ENCODE data around the gene LPAR2. TPM values are rescaled to one million over a fixed set of nuclear protein-coding genes. Genes with fewer than 3 reads are reported as not detected.

The LPAR2 gene
- polyA plus RNA-seq, 1 experiment, result 2.2 TPM

GRCh38 chr19:19649155-19649554 lies 21.1 kb upstream of the LPAR2 start:
- no peak for DNase-seq (ENCODE audit: low read depth, low spot score)
- POLR2A ChIA-PET, result no interaction called here
- no peaks in the 10 kb centered on the region for H3K9me3 ChIP-seq (ENCODE audit: control insufficient read depth, insufficient read depth, low read length)
- no peak for TF ChIP-seq CTCF (IDR thresholded peaks at IDR 0.05; ENCODE audit: low read depth, low read length)
- CTCF ChIA-PET, result interaction anchor here (0.8 to 2.0 kb wide), 2 partner anchors 97 to 117 kb away, joined by 3 to 12 read pairs; no protein-coding TSS in a partner anchor
- no peak overlapping the region for H3K4me3 ChIP-seq (ENCODE audit: low read depth, low read length)
- no peak overlapping the region for H3K27ac ChIP-seq (ENCODE audit: low read depth, low read length)
- no peaks in the 10 kb centered on the region for H3K27me3 ChIP-seq (ENCODE audit: control insufficient read depth, insufficient read depth, low read length)

GRCh38 chr19:19647037-19647835 lies 19.2 kb upstream of the LPAR2 start:
- Histone ChIP-seq H3K9me3 (ENCODE audit: control insufficient read depth, insufficient read depth, low read length) (no peaks in the 10 kb centered on the region), H3K4me3 (ENCODE audit: low read depth, low read length) (no peak overlapping the region), H3K27ac (ENCODE audit: low read depth, low read length) (no peak overlapping the region), H3K27me3 (ENCODE audit: control insufficient read depth, insufficient read depth, low read length) (no peaks in the 10 kb centered on the region)
- no peak for DNase-seq (ENCODE audit: low read depth, low spot score)
- TF ChIP-seq CTCF (IDR thresholded peaks at IDR 0.05; ENCODE audit: low read depth, low read length), result no peak
- POLR2A ChIA-PET, result no interaction called here
- CTCF ChIA-PET, result no interaction called here

- POLR2A ChIA-PET, result no interaction called here
- H3K4me3 ChIP-seq (ENCODE audit: low read depth, low read length), result no peak overlapping the region
- CTCF ChIA-PET, result interaction anchor here (1.9 to 3.1 kb wide), 3 partner anchors 17 to 114 kb away, joined by 6 to 94 read pairs (median 7); partner anchors contain the start of gene YJEFN3
- H3K27me3 ChIP-seq (ENCODE audit: control insufficient read depth, insufficient read depth, low read length), result no peaks in the 10 kb centered on the region
- H3K9me3 ChIP-seq (ENCODE audit: control insufficient read depth, insufficient read depth, low read length), result no peaks in the 10 kb centered on the region
- no peak overlapping the region for H3K27ac ChIP-seq (ENCODE audit: low read depth, low read length)
- no peak for TF ChIP-seq CTCF (IDR thresholded peaks at IDR 0.05; ENCODE audit: low read depth, low read length)
- DNase-seq (ENCODE audit: low read depth, low spot score), result no peak
These were observed 17.3 kb upstream of the LPAR2 start for GRCh38 chr19:19645233-19645870.

- no peak for TF ChIP-seq CTCF (IDR thresholded peaks at IDR 0.05; ENCODE audit: low read depth, low read length)
- H3K27ac ChIP-seq (ENCODE audit: low read depth, low read length), result no peak overlapping the region
- H3K27me3 ChIP-seq (ENCODE audit: control insufficient read depth, insufficient read depth, low read length), result no peaks in the 10 kb centered on the region
- CTCF ChIA-PET, result interaction anchor here (0.6 to 3.1 kb wide), 15 partner anchors 8 to 113 kb away, joined by 3 to 94 read pairs (median 5); partner anchors contain the start of genes CILP2 and YJEFN3
- H3K9me3 ChIP-seq (ENCODE audit: control insufficient read depth, insufficient read depth, low read length), result no peaks in the 10 kb centered on the region
- peak overlapping the region; percentile 88 for H3K4me3 ChIP-seq (ENCODE audit: low read depth, low read length)
- no peak for DNase-seq (ENCODE audit: low read depth, low spot score)
- POLR2A ChIA-PET, result interaction anchor here (0.6 kb wide), 1 partner anchor 46 kb away, joined by 4 read pairs; no protein-coding TSS in a partner anchor
These were observed 16.0 kb upstream of the LPAR2 start for GRCh38 chr19:19644054-19644388.

Measured in AG04450 (cell line).